IPS-20b (cell line): Measurements from ENCODE around the gene C22orf42.
"Not testable (repeated sequence)": the region's sequence is repeated elsewhere in the genome, so short reads cannot be mapped to it uniquely, and the experiment has no call there.

Experiments used
- H3K27ac ChIP-seq: one replicate; pipeline ENCODE4 v1.5.1; 2013; ENCODE audit warnings: low read length
- H3K27me3 ChIP-seq: 2 replicates; pipeline ENCODE4 v1.6.1; 2013; ENCODE audit warnings: mild to moderate bottlenecking, low read length, inconsistent platforms; ENCODE audit not compliant: insufficient read depth
- H3K36me3 ChIP-seq: 2 replicates; pipeline ENCODE4 v1.6.1; 2013; ENCODE audit warnings: low read depth, mild to moderate bottlenecking, inconsistent platforms, low read length, moderate library complexity; ENCODE audit not compliant: insufficient read depth
- H3K4me1 ChIP-seq: 2 replicates; pipeline ENCODE4 v1.6.1; 2013; ENCODE audit warnings: mild to moderate bottlenecking, control low read depth, inconsistent platforms, low read length, moderate library complexity; ENCODE audit not compliant: insufficient read depth
- H3K4me3 ChIP-seq: 2 replicates; pipeline ENCODE4 v1.5.1; 2013; ENCODE audit warnings: mild to moderate bottlenecking, low read length, inconsistent platforms
- H3K9ac ChIP-seq: 2 replicates; pipeline ENCODE4 v1.6.1; 2013; ENCODE audit warnings: low read depth, mild to moderate bottlenecking, inconsistent platforms, low read length, moderate library complexity
- H3K9me3 ChIP-seq: 2 replicates; pipeline ENCODE4 v1.6.1; 2013; ENCODE audit warnings: mild to moderate bottlenecking, low read depth, low read length, inconsistent platforms; ENCODE audit not compliant: insufficient read depth

The C22orf42 gene

DNA sequence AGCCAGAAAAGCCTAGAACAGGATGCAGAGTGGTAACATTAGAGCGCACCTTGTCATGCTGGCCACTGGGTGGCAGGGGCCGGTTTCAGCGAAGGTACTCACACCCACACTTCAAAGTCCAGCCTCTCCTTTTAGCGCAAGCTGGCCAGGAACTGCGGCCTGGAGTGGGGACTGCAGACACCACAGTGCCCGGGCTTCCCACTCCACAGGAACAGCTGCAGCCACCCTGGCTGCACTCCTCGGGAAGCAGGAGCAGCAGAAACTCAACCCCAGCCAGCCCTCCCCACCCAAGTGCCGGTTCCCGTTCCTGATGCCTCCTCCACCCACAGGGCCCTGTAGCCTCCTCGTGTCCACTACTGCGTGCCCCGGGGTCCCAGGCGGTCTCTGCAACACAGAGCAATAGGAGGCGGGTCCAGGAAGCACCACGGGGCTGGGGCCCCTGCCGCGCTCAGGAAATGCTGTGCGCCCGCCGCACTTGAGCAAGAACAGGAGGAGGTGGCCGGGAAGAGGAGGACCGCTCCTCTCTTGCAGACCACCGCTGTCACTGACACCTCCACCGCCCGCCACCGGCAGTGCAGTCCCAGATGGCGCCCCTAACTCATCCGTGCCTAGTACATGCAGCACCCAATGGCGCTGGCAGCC is 43.6 kb upstream of the C22orf42 start:
- H3K4me3 ChIP-seq: peak overlapping the region; percentile 34; the same call in 1 of the 2 replicates
- peaks cover 56% of the 10 kb centered on the region for H3K27me3 ChIP-seq
- H3K27ac ChIP-seq: no peak overlapping the region
- H3K4me1 ChIP-seq: peaks cover 4% of the 10 kb centered on the region; the same call in 1 of the 2 replicates
- H3K36me3 ChIP-seq: no peaks in the 10 kb centered on the region
- H3K9me3 ChIP-seq: no peaks in the 10 kb centered on the region
- H3K9ac ChIP-seq: no peak overlapping the region

DNA sequence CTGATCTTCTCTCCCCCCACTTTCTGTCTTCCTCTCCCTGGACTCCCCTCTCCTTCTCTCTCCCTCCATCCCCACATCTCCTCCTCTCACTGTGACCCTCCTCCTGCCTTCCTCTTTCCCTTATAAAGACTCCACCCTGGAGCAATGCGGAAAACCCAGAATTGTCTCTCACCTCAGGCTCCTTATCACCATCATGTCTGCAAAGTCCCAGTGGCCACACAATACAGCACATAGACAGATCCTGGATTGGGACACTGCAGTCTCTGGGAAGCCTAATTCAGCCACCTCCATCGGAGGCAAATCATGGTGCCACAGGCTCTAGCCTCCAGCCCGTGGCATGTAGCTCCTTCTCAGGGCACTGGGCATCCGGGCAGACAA is 43.0 kb upstream of the C22orf42 start:
- Histone ChIP-seq H3K4me3 (no peak overlapping the region), H3K36me3 (no peaks in the 10 kb centered on the region), H3K27me3 (peaks cover 56% of the 10 kb centered on the region), H3K9me3 (no peaks in the 10 kb centered on the region), H3K27ac (no peak overlapping the region), H3K4me1 (peaks cover 4% of the 10 kb centered on the region; the same call in 1 of the 2 replicates), H3K9ac (no peak overlapping the region)

GRCh38 chr22:32200752-32201151 is 41.6 kb upstream of the C22orf42 start:
- Histone ChIP-seq H3K36me3 (no peaks in the 10 kb centered on the region), H3K9me3 (no peaks in the 10 kb centered on the region), H3K27me3 (peaks cover 53% of the 10 kb centered on the region), H3K9ac (no peak overlapping the region), H3K27ac (no peak overlapping the region), H3K4me3 (no peak overlapping the region), H3K4me1 (peaks cover 4% of the 10 kb centered on the region; the same call in 1 of the 2 replicates)

- H3K4me1 ChIP-seq: peaks cover 4% of the 10 kb centered on the region; the same call in 1 of the 2 replicates
Measured at GRCh38 chr22:32199961-32200360, 40.9 kb upstream of the C22orf42 start.

DNA sequence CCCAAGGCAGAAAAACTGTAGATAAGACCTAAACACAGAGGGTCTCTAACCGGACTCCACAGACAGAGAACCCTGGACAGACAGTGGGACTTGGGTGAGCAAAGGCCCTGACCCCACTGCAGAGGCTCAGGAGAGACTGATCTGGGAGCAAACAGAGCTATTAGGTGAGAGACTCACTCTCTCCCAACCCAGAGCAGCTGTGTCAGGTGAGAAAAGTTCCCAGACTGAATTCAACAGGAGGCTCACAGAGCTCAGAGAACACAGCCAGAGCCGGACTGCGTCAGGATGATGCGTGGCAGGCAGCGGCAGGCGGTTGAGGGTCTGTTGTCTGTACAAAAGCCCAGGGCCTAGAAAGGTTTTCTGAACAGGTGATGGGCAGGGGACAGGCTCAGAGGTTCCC is 40.2 kb upstream of the C22orf42 start:
- H3K36me3 ChIP-seq: no peaks in the 10 kb centered on the region
- H3K4me3 ChIP-seq: no peak overlapping the region
- H3K9me3 ChIP-seq: no peaks in the 10 kb centered on the region
- no peaks in the 10 kb centered on the region for H3K4me1 ChIP-seq
- peaks cover 40% of the 10 kb centered on the region for H3K27me3 ChIP-seq
- no peak overlapping the region for H3K9ac ChIP-seq
- H3K27ac ChIP-seq: no peak overlapping the region

More at GRCh38 chr22:32199961-32200360, 40.9 kb upstream of the C22orf42 start:
- Histone ChIP-seq H3K4me3 (no peak overlapping the region), H3K27me3 (peaks cover 46% of the 10 kb centered on the region), H3K9ac (no peak overlapping the region), H3K27ac (no peak overlapping the region), H3K9me3 (no peaks in the 10 kb centered on the region), H3K36me3 (no peaks in the 10 kb centered on the region)

DNA sequence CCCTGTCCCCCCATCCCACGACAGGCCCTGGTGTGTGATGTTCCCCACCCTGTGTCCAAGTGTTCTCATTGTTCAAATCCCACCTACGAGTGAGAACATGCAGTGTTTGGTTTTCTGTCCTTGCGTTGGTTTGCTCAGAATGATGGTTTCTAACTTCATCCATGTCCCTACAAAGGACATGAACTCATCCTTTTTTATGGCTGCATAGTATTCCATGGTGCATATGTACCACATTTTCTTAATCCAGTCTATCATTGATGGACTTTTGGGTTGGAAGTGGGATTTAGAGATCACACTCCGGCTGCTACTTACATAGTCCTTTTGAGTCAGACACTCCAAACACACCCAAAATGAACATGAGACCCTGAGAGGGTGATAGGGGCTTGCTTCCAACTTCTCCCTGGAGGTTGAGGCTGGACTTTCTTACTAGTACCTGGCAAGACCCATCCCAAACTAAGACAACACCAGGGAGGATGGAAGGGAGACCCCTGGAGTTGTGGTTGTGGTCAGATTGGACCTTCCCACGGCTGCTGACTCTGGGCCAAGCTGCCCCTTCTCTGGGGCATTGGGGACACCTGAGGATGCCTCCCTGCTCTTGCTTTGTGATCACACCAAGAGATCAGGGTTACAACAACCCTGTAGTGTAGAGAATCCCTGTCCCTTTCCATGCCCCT is 38.6 kb upstream of the C22orf42 start:
- not testable (repeated sequence) for H3K36me3 ChIP-seq, H3K4me3 ChIP-seq, H3K9me3 ChIP-seq, H3K9ac ChIP-seq, H3K27ac ChIP-seq, H3K4me1 ChIP-seq
- H3K27me3 ChIP-seq: peaks cover 24% of the 10 kb centered on the region

- not testable (repeated sequence) for H3K9ac ChIP-seq, H3K4me3 ChIP-seq, H3K36me3 ChIP-seq, H3K27ac ChIP-seq, H3K4me1 ChIP-seq, H3K27me3 ChIP-seq, H3K9me3 ChIP-seq
Measured at GRCh38 chr22:32195900-32196299, 36.8 kb upstream of the C22orf42 start.

DNA sequence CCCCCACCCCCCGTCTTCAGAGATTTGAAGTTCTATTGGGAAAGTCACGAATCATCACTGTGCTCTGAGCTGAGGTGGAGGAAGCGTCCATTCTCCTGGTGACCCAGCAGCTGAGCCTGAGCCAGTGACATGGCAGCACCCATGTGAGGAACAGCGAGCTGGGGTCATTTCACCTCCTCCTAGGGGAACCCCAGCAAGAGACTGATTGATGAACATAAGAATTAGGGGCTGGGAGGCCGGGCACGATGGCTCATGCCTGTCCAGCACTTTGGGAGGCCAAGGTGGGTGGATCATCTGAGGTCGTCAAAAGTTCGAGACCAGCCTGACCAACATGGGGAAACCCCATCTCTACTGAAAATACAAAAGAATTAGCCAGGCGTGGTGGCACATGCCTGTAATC is 34.2 kb upstream of the C22orf42 start:
- H3K9ac ChIP-seq, H3K27me3 ChIP-seq, H3K4me1 ChIP-seq, H3K27ac ChIP-seq, H3K9me3 ChIP-seq, H3K36me3 ChIP-seq, H3K4me3 ChIP-seq: not testable (repeated sequence)

DNA sequence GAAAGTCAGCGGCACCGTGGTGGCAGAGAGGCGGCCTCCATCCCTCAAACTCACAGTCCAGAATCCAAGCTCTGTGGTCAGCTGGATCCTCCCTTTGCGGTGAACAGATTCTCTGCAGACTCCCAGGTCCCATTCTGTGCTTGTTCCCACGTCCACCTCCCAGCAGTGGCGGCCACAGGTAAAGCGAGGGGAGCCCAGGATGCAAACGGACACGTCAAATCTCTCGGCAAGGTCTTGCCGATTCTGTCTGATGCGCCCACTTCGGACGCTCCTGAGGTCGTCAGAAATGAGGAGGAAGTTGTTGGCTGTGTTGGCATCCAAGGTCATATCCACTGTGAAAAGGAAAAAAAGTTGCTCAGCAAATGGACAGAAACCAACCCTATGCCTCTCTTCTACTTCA is 31.9 kb upstream of the C22orf42 start:
- not testable (repeated sequence) for H3K4me3 ChIP-seq, H3K36me3 ChIP-seq, H3K9me3 ChIP-seq, H3K27ac ChIP-seq, H3K9ac ChIP-seq, H3K27me3 ChIP-seq, H3K4me1 ChIP-seq

DNA sequence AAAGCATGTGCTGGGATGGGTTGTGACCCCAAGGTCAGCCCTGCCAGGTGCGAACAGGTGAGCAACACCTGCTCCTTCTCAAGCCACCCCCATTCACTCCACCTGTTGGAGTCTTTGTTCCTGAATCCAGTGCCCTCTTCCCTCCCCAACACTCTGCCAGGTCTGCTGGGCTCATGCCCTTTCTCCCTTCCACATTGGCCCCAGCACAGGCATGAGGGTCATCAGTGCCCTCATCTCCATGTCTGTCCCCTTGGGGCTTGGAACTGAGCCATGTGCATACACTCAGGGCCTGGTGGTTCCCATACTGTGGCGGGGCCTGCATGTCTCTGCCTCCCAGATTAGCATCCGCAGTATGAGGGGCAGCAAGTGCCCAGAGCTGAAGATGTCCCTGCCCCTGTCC is 26.7 kb upstream of the C22orf42 start:
- H3K36me3 ChIP-seq: no peaks in the 10 kb centered on the region
- no peak overlapping the region for H3K9ac ChIP-seq
- H3K27me3 ChIP-seq: peaks cover 3% of the 10 kb centered on the region; the same call in 1 of the 2 replicates

GRCh38 chr22:32183625-32184024 is 24.5 kb upstream of the C22orf42 start:
- no peak overlapping the region for H3K4me3 ChIP-seq
- peaks cover 21% of the 10 kb centered on the region for H3K27me3 ChIP-seq
- H3K4me1 ChIP-seq: no peaks in the 10 kb centered on the region
- no peak overlapping the region for H3K9ac ChIP-seq
- no peaks in the 10 kb centered on the region for H3K36me3 ChIP-seq
- no peaks in the 10 kb centered on the region for H3K9me3 ChIP-seq
- no peak overlapping the region for H3K27ac ChIP-seq

More for the DNA sequence above, 26.7 kb upstream of the C22orf42 start:
- Histone ChIP-seq H3K4me3 (no peak overlapping the region), H3K4me1 (no peaks in the 10 kb centered on the region), H3K9me3 (no peaks in the 10 kb centered on the region), H3K27ac (no peak overlapping the region)

GRCh38 chr22:32181043-32181442 is 21.9 kb upstream of the C22orf42 start:
- H3K27ac ChIP-seq: no peak overlapping the region

More at GRCh38 chr22:32181043-32181442, 21.9 kb upstream of the C22orf42 start:
- Histone ChIP-seq H3K9me3 (no peaks in the 10 kb centered on the region), H3K27me3 (peaks cover 47% of the 10 kb centered on the region), H3K4me1 (no peaks in the 10 kb centered on the region), H3K9ac (no peak overlapping the region), H3K36me3 (no peaks in the 10 kb centered on the region), H3K4me3 (no peak overlapping the region)
